Measurements from ENCODE around the gene LMF1.

Gene LMF1

GRCh38 chr16:851871-852270 is 118.9 kb downstream of the LMF1 start:
- H3K9me3 ChIP-seq = peaks cover 7% of the 10 kb centered on the region; the same call in 1 of the 2 replicates
- TF ChIP-seq, protein P1, sequence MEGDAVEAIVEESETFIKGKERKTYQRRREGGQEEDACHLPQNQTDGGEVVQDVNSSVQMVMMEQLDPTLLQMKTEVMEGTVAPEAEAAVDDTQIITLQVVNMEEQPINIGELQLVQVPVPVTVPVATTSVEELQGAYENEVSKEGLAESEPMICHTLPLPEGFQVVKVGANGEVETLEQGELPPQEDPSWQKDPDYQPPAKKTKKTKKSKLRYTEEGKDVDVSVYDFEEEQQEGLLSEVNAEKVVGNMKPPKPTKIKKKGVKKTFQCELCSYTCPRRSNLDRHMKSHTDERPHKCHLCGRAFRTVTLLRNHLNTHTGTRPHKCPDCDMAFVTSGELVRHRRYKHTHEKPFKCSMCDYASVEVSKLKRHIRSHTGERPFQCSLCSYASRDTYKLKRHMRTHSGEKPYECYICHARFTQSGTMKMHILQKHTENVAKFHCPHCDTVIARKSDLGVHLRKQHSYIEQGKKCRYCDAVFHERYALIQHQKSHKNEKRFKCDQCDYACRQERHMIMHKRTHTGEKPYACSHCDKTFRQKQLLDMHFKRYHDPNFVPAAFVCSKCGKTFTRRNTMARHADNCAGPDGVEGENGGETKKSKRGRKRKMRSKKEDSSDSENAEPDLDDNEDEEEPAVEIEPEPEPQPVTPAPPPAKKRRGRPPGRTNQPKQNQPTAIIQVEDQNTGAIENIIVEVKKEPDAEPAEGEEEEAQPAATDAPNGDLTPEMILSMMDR (IDR thresholded peaks at IDR 0.05; ENCODE audit: low read depth, low read length) = no peak

DNA sequence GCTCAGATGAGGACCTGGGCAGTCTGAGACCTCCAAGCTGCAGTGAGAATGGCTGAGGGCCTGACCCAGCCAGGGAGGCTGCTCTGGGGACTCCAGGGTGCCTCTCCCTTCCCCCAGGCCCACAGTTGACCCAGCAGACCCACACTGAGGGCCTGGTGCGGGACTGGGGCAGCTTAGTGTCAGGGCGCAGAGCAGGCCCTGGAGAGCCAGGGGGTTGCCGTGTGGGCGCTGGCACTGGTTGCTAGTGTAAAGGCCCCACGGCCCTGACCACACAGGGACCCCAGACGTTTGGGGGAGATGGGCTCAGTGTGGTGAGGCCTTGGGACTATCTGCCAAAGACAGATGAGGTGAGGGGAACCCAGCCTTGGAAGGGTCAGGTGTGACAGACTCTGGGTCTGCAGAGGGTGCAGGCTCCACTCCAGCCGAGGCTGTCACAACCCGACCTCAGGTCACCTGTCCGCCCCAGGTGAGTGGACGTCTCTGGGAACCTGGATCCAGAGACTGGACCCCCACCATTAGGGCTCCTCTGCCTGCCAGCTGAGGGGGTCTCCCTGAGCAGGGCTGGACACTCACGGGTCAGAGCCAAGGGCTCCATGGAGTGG is 119.5 kb downstream of the LMF1 start:
- Histone ChIP-seq H3K36me3 (no peaks in the 10 kb centered on the region), H3K4me3 (ENCODE audit: low read depth, low read length) (no peak overlapping the region), H3K4me1 (no peaks in the 10 kb centered on the region), H3K9me3 (peaks cover 7% of the 10 kb centered on the region; the same call in 1 of the 2 replicates), H3K27me3 (no peaks in the 10 kb centered on the region)
- TF ChIP-seq, protein P1 (IDR thresholded peaks at IDR 0.05; ENCODE audit: low read depth, low read length) = no peak
- no peak for DNase-seq

More at GRCh38 chr16:851871-852270, 118.9 kb downstream of the LMF1 start:
- Histone ChIP-seq H3K36me3 (no peaks in the 10 kb centered on the region), H3K4me1 (no peaks in the 10 kb centered on the region), H3K4me3 (ENCODE audit: low read depth, low read length) (no peak overlapping the region), H3K27me3 (no peaks in the 10 kb centered on the region)
- DNase-seq = no peak

GRCh38 chr16:850668-851067 is 120.1 kb downstream of the LMF1 start:
- H3K9me3 ChIP-seq = peaks cover 7% of the 10 kb centered on the region; the same call in 1 of the 2 replicates
- no peaks in the 10 kb centered on the region for H3K4me1 ChIP-seq
- TF ChIP-seq, protein P1 (IDR thresholded peaks at IDR 0.05; ENCODE audit: low read depth, low read length) = no peak
- DNase-seq = no peak
- H3K4me3 ChIP-seq (ENCODE audit: low read depth, low read length) = no peak overlapping the region
- peaks cover 6% of the 10 kb centered on the region for H3K27me3 ChIP-seq
- no peaks in the 10 kb centered on the region for H3K36me3 ChIP-seq

- H3K27me3 ChIP-seq = peaks cover 22% of the 10 kb centered on the region
- TF ChIP-seq, protein P1 (IDR thresholded peaks at IDR 0.05; ENCODE audit: low read depth, low read length) = no peak
- H3K36me3 ChIP-seq = no peaks in the 10 kb centered on the region
- DNase-seq = no peak
- H3K9me3 ChIP-seq = peaks cover 7% of the 10 kb centered on the region; the same call in 1 of the 2 replicates
- H3K4me3 ChIP-seq (ENCODE audit: low read depth, low read length) = no peak overlapping the region
- H3K4me1 ChIP-seq = no peaks in the 10 kb centered on the region
These were observed 122.1 kb downstream of the LMF1 start for GRCh38 chr16:848510-849253.

DNA sequence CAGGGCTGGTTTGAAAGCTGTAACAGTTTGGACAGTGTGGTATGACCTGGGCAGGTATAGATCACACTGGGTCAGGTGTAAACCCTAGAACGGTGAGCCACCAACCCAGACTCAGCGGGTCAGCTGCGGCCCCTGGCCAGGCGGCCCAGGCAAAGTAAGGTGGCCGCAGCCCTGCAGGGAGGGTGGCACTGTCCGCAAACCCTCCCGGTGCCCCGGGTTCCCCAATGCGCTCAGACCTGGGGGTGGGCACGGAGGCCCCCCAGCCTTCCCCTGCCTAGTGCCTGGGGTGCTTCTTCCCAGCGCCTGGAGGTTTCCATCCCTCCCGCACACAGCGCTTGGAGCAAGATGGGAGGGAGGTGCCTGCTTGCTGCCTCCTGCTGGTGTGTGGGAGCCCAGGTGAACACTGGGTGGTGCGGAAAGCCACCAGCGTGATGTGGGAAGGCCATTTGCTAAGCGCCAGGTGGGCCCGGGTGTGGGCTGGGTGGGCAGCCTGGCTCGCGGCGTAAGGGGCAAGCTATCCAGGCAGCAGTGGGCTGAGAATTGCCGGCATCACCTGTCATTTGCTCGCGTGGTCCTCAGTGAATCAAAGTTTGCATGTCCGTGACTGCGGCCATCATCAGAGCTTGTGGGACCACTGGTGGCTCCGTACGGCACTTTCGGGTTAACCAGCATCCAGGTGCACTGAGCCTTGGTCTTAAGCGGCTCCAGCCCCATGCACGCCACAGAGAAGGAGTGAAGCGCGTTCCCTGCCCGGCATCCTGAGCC is 122.9 kb downstream of the LMF1 start:
- no peak for DNase-seq
- TF ChIP-seq, protein P1 (IDR thresholded peaks at IDR 0.05; ENCODE audit: low read depth, low read length) = no peak
- H3K4me3 ChIP-seq (ENCODE audit: low read depth, low read length) = no peak overlapping the region
- H3K9me3 ChIP-seq = peaks cover 7% of the 10 kb centered on the region; the same call in 1 of the 2 replicates
- peaks cover 25% of the 10 kb centered on the region for H3K27me3 ChIP-seq
- no peaks in the 10 kb centered on the region for H3K36me3 ChIP-seq
- H3K4me1 ChIP-seq = no peaks in the 10 kb centered on the region
